OCI-LY1 (cell line): Measurements from ENCODE around the gene CNOT4.

Experiments used
- CTCF ChIP-seq: fragments of 200-600 bp; sonication (generic), shearing (Covaris generic); IDR thresholded peaks from 2 replicates; pipeline ENCODE4 v1.5.1; 2017; ENCODE audit warnings: mild to moderate bottlenecking, antibody characterized with exemption, low read length, moderate library complexity, mixed read lengths
- EZH2 ChIP-seq: fragments of 200-600 bp; sonication (generic), shearing (Covaris generic); IDR thresholded peaks from 2 replicates; pipeline ENCODE4 v1.8.0; 2017; ENCODE audit warnings: borderline replicate concordance, mixed run types, mild to moderate bottlenecking, antibody characterized with exemption, low read length, moderate library complexity, mixed read lengths

- TF ChIP-seq CTCF (no peak), EZH2 (no peak)
Measured at GRCh38 chr7:135519233-135519688, 9.4 kb upstream of the CNOT4 start.
